ENCODE measurements around the gene PRAF2. TPM values are rescaled to one million over a fixed set of nuclear protein-coding genes. Genes with fewer than 3 reads are reported as not detected.

Gene PRAF2
- total and polyA plus RNA-seq, 9 of the 15 experiments (the other 6 are each of a cell fraction or from before 2014, with no cell fraction given), result 0.24 to 5.7 (median 2.0) TPM

DNA sequence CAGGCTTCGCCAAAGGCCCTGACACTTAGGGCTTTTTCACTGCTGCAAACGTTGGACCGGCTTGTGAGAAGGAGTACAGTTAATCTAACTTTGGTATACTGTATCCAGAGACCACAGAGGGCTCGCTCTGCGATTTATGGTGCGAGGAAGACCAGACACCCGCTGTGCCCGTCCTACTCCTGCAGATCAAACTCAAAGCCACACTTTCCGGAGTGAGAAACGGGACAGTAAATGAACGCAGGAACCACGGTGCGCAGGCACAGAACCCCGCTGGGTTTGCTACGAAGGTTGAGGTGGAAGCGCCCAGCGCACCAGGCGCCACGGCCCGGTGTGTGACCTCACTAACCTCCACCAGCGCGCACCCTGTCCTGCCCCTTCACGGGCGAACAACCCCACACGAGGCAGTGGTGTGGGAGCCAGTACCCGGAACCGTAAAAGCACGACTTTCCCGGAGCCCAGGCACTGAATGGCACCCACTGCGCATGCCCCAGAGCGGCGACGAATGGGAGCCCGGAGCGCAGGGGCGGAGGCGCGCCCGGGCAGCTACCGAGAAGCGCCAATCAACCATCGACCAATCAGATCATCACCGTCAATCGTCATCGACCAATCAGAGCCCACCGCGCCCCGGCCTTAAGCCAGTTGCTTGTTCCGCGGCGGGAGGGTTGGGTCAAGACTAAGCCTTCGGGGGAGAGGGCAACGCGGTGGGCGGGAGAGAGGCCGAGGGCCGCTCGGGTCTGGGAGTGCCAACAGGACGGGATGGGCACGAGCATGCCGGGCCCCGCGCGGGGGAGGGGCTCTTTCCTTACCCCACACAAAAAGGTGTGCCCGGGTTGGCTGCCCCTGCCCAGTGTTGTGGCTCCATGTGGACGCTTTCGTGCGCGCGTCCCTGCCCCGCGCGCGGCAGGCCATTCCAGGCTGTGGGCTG lies 27.2 kb upstream of the PRAF2 start (continued):
- TF ChIP-seq FOXA3 (CRISPR knock-in tag; conservative IDR thresholded peaks at IDR 0.05 in 1 of 2, IDR thresholded peaks at IDR 0.05 in 1 of 2) (no peak), NFRKB (IDR thresholded peaks at IDR 0.05; ENCODE audit: low read depth) (0 out of 2 replicates have a peak, but pooled peaks have one; percentile 16), RAD21 (CRISPR knock-in tag; conservative IDR thresholded peaks at IDR 0.05 in 1 of 2, IDR thresholded peaks at IDR 0.05 in 1 of 2) (no peak), PCBP1 (IDR thresholded peaks at IDR 0.05; ENCODE audit: low read depth, low read length, poor library complexity, severe bottlenecking) (peak; percentile 23), ZFX (CRISPR knock-in tag; IDR thresholded peaks at IDR 0.05) (peak; percentile 39), ESRRB (CRISPR knock-in tag; IDR thresholded peaks at IDR 0.05; ENCODE audit: borderline replicate concordance) (no peak), BRCA1 (IDR thresholded peaks at IDR 0.05) (no peak), BRCA1 (CRISPR knock-in tag; IDR thresholded peaks at IDR 0.05) (no peak), BRD9 (IDR thresholded peaks at IDR 0.05; ENCODE audit: low read depth, partially characterized antibody) (no peak), SMAD4 (CRISPR knock-in tag; conservative IDR thresholded peaks at IDR 0.05) (0 out of 2 replicates have a peak, but pooled peaks have one; percentile 12), GTF2E2 (tag; IDR thresholded peaks at IDR 0.05) (no peak), ZNF655 (CRISPR knock-in tag; IDR thresholded peaks at IDR 0.05) (no peak), TCF7L2 (IDR thresholded peaks at IDR 0.05; ENCODE audit: low read depth, low read length) (no peak), ZNF134 (CRISPR knock-in tag; conservative IDR thresholded peaks at IDR 0.05) (no peak), E4F1 (CRISPR knock-in tag; IDR thresholded peaks at IDR 0.05; ENCODE audit: borderline replicate concordance) (no peak), RBM34 (IDR thresholded peaks at IDR 0.05; ENCODE audit: borderline replicate concordance, insufficient read depth, low read length) (no peak), SREBF2 (CRISPR knock-in tag; IDR thresholded peaks at IDR 0.05) (0 out of 2 replicates have a peak, but pooled peaks have one; percentile 15)
- TF ChIP-seq, protein P1, sequence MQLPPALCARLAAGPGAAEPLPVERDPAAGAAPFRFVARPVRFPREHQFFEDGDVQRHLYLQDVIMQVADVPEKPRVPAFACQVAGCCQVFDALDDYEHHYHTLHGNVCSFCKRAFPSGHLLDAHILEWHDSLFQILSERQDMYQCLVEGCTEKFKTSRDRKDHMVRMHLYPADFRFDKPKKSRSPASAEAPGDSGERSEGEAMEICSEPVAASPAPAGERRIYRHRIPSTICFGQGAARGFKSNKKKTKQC (CRISPR knock-in tag; IDR thresholded peaks at IDR 0.05), result no peak
- TF ChIP-seq, protein P2, sequence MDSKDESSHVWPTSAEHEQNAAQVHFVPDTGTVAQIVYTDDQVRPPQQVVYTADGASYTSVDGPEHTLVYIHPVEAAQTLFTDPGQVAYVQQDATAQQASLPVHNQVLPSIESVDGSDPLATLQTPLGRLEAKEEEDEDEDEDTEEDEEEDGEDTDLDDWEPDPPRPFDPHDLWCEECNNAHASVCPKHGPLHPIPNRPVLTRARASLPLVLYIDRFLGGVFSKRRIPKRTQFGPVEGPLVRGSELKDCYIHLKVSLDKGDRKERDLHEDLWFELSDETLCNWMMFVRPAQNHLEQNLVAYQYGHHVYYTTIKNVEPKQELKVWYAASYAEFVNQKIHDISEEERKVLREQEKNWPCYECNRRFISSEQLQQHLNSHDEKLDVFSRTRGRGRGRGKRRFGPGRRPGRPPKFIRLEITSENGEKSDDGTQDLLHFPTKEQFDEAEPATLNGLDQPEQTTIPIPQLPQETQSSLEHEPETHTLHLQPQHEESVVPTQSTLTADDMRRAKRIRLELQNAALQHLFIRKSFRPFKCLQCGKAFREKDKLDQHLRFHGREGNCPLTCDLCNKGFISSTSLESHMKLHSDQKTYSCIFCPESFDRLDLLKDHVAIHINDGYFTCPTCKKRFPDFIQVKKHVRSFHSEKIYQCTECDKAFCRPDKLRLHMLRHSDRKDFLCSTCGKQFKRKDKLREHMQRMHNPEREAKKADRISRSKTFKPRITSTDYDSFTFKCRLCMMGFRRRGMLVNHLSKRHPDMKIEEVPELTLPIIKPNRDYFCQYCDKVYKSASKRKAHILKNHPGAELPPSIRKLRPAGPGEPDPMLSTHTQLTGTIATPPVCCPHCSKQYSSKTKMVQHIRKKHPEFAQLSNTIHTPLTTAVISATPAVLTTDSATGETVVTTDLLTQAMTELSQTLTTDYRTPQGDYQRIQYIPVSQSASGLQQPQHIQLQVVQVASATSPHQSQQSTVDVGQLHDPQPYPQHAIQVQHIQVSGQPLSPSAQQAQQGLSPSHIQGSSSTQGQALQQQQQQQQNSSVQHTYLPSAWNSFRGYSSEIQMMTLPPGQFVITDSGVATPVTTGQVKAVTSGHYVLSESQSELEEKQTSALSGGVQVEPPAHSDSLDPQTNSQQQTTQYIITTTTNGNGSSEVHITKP (IDR thresholded peaks at IDR 0.05; ENCODE audit: partially characterized antibody), result peak; percentile 3
